ENCODE measurements around the gene EFCAB7. TPM values are rescaled to one million over a fixed set of nuclear protein-coding genes. Genes with fewer than 3 reads are reported as not detected.
A peak's percentile ranks its signal among the peaks of the same experiment; 100 is the strongest.

Gene EFCAB7
- total RNA-seq, 1 experiment from 2014 or later, result 2.8 TPM

DNA sequence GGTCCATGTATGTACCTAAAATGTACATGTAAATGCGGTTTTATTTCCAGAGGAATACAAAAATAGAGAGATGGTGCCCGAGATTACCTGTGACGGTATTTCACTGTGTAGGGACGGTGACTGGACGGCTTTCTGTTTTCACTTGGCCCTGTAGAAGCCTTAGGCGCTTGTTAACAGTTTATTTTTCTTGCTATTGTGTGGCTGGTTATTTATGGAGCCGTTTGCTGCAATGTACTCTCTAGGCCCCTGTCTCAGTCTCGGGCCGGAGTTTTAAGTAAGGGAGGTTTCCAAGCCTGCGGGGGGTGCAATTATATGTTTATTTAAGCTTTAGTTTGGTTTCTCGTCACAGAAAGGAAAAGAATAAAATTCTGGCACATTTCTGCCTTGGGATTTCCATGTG is 413 bp downstream of the EFCAB7 start:
- no peak for DNase-seq (ENCODE audit: low spot score)
- H3K27ac Mint-ChIP-seq, result peak overlapping the region; percentile 97
- ATAC-seq, result peak; percentile 3; the same call in 1 of the 2 replicates
- peak overlapping the region; percentile 95 for H3K4me3 Mint-ChIP-seq
- ChIA-PET CTCF (interaction anchor here (0.6 to 2.1 kb wide), 6 partner anchors 14 to 196 kb away, joined by 3 to 8 read pairs (median 4); no protein-coding TSS in a partner anchor), POLR2A (interaction anchor here (0.7 kb wide), 1 partner anchor 196 kb away, joined by 4 read pairs; no protein-coding TSS in a partner anchor)
- peaks cover 15% of the 10 kb centered on the region for H3K4me1 Mint-ChIP-seq
- no peaks in the 10 kb centered on the region for H3K27me3 Mint-ChIP-seq (ENCODE audit: low read depth)
- H3K36me3 Mint-ChIP-seq, result no peaks in the 10 kb centered on the region
- H3K9me3 Mint-ChIP-seq, result no peaks in the 10 kb centered on the region
- TF ChIP-seq OVOL2 (CRISPR knock-in tag; IDR thresholded peaks at IDR 0.05; ENCODE audit: borderline replicate concordance) (no peak), ZNF263 (CRISPR knock-in tag; IDR thresholded peaks at IDR 0.05; ENCODE audit: low read depth) (no peak), JUN (CRISPR knock-in tag; IDR thresholded peaks at IDR 0.05) (no peak), MXD4 (CRISPR knock-in tag; IDR thresholded peaks at IDR 0.05; ENCODE audit: borderline replicate concordance) (no peak), RORB (CRISPR knock-in tag; IDR thresholded peaks at IDR 0.05) (no peak), ZNF232 (CRISPR knock-in tag; IDR thresholded peaks at IDR 0.05) (no peak)
- TF ChIP-seq, protein P1, sequence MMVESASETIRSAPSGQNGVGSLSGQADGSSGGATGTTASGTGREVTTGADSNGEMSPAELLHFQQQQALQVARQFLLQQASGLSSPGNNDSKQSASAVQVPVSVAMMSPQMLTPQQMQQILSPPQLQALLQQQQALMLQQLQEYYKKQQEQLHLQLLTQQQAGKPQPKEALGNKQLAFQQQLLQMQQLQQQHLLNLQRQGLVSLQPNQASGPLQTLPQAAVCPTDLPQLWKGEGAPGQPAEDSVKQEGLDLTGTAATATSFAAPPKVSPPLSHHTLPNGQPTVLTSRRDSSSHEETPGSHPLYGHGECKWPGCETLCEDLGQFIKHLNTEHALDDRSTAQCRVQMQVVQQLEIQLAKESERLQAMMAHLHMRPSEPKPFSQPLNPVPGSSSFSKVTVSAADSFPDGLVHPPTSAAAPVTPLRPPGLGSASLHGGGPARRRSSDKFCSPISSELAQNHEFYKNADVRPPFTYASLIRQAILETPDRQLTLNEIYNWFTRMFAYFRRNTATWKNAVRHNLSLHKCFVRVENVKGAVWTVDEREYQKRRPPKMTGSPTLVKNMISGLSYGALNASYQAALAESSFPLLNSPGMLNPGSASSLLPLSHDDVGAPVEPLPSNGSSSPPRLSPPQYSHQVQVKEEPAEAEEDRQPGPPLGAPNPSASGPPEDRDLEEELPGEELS (CRISPR knock-in tag; IDR thresholded peaks at IDR 0.05), result no peak

DNA sequence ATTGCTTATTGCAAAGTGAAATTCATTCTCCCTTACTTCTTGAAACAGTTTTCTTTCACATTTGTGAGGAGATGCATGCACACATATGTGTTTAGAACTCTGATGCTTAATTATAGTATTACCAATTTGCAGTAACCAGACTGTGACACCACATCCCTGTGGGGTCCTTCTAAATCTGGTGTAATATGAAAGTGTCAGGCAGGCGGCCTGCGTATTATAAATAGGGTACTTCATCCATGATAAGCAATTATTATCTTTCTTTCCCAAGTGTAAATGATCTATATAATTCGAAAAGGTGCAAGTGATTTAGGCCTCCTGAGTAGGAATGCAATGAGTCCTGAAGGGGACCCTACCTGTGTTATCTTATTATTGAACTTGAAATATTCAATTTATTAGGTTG is 876 bp downstream of the EFCAB7 start:
- no peak for TF ChIP-seq SOX15 (CRISPR knock-in tag; IDR thresholded peaks at IDR 0.05)
- TF ChIP-seq, protein P2, sequence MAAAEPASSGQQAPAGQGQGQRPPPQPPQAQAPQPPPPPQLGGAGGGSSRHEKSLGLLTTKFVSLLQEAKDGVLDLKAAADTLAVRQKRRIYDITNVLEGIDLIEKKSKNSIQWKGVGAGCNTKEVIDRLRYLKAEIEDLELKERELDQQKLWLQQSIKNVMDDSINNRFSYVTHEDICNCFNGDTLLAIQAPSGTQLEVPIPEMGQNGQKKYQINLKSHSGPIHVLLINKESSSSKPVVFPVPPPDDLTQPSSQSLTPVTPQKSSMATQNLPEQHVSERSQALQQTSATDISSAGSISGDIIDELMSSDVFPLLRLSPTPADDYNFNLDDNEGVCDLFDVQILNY (CRISPR knock-in tag; IDR thresholded peaks at IDR 0.05), result no peak
- TF ChIP-seq, protein P3, sequence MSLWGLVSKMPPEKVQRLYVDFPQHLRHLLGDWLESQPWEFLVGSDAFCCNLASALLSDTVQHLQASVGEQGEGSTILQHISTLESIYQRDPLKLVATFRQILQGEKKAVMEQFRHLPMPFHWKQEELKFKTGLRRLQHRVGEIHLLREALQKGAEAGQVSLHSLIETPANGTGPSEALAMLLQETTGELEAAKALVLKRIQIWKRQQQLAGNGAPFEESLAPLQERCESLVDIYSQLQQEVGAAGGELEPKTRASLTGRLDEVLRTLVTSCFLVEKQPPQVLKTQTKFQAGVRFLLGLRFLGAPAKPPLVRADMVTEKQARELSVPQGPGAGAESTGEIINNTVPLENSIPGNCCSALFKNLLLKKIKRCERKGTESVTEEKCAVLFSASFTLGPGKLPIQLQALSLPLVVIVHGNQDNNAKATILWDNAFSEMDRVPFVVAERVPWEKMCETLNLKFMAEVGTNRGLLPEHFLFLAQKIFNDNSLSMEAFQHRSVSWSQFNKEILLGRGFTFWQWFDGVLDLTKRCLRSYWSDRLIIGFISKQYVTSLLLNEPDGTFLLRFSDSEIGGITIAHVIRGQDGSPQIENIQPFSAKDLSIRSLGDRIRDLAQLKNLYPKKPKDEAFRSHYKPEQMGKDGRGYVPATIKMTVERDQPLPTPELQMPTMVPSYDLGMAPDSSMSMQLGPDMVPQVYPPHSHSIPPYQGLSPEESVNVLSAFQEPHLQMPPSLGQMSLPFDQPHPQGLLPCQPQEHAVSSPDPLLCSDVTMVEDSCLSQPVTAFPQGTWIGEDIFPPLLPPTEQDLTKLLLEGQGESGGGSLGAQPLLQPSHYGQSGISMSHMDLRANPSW (CRISPR knock-in tag; conservative IDR thresholded peaks at IDR 0.05; ENCODE audit: low read depth), result no peak
- TF ChIP-seq, protein P4, sequence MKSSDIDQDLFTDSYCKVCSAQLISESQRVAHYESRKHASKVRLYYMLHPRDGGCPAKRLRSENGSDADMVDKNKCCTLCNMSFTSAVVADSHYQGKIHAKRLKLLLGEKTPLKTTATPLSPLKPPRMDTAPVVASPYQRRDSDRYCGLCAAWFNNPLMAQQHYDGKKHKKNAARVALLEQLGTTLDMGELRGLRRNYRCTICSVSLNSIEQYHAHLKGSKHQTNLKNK (CRISPR knock-in tag; IDR thresholded peaks at IDR 0.05), result no peak
- no peak for TF ChIP-seq FOXP1 (CRISPR knock-in tag; IDR thresholded peaks at IDR 0.05; ENCODE audit: borderline replicate concordance)
- TF ChIP-seq, protein P5, sequence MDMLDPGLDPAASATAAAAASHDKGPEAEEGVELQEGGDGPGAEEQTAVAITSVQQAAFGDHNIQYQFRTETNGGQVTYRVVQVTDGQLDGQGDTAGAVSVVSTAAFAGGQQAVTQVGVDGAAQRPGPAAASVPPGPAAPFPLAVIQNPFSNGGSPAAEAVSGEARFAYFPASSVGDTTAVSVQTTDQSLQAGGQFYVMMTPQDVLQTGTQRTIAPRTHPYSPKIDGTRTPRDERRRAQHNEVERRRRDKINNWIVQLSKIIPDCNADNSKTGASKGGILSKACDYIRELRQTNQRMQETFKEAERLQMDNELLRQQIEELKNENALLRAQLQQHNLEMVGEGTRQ (CRISPR knock-in tag; IDR thresholded peaks at IDR 0.05), result no peak
- TF ChIP-seq, protein P6, sequence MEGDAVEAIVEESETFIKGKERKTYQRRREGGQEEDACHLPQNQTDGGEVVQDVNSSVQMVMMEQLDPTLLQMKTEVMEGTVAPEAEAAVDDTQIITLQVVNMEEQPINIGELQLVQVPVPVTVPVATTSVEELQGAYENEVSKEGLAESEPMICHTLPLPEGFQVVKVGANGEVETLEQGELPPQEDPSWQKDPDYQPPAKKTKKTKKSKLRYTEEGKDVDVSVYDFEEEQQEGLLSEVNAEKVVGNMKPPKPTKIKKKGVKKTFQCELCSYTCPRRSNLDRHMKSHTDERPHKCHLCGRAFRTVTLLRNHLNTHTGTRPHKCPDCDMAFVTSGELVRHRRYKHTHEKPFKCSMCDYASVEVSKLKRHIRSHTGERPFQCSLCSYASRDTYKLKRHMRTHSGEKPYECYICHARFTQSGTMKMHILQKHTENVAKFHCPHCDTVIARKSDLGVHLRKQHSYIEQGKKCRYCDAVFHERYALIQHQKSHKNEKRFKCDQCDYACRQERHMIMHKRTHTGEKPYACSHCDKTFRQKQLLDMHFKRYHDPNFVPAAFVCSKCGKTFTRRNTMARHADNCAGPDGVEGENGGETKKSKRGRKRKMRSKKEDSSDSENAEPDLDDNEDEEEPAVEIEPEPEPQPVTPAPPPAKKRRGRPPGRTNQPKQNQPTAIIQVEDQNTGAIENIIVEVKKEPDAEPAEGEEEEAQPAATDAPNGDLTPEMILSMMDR (IDR thresholded peaks at IDR 0.05), result no peak
- no peak for TF ChIP-seq NFATC4 (CRISPR knock-in tag; IDR thresholded peaks at IDR 0.05)
- ChIA-PET CTCF (interaction anchor here (0.6 to 2.1 kb wide), 3 partner anchors 14 to 197 kb away, joined by 4 to 8 read pairs (median 6); no protein-coding TSS in a partner anchor), POLR2A (no interaction called here)
- Mint-ChIP-seq H3K27ac (no peak overlapping the region), H3K36me3 (no peaks in the 10 kb centered on the region), H3K27me3 (ENCODE audit: low read depth) (no peaks in the 10 kb centered on the region), H3K9me3 (no peaks in the 10 kb centered on the region), H3K4me1 (peaks cover 15% of the 10 kb centered on the region), H3K4me3 (peak overlapping the region; percentile 95)
- ATAC-seq, result no peak
- no peak for DNase-seq (ENCODE audit: low spot score)
